Measurements from ENCODE around the gene ENKUR. TPM values are rescaled to one million over a fixed set of nuclear protein-coding genes. Genes with fewer than 3 reads are reported as not detected.

Gene ENKUR
- total and polyA plus RNA-seq, 10 of the 15 experiments (the other 5 are each of a cell fraction or from before 2014, with no cell fraction given), result 0.01 to 0.19 (median 0.11) TPM; not detected in 6

DNA sequence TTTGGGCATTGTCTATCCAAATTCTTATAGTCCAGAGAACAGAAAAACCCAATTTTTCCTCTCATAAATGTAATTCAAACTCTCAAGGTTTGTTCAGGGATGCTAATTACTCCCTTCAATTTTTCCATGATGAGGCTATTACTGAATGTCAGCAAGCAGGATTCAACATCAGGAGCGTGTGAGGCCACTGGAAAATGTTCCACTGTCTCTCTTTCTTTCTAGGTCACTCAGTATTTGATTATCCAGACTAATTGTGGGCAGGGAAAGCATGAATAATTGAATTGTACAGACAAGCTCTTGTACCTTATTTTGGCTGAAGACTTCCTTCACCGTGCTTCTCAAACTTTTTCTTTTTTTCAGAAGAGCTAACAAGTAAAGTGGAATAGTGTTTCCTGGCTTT is 31.1 kb upstream of the ENKUR start:
- Histone ChIP-seq H3K9ac (ENCODE audit: control insufficient read depth, insufficient read depth, low read length) (no peak overlapping the region), H3K4me1 (ENCODE audit: control insufficient read depth, insufficient read depth, low read length) (no peaks in the 10 kb centered on the region), H3K4me3 (no peak overlapping the region), H3K79me2 (ENCODE audit: control insufficient read depth, insufficient read depth, low read length) (no peaks in the 10 kb centered on the region), H3K36me3 (ENCODE audit: control insufficient read depth in 2 of 2, insufficient read depth in 2 of 2, low read length in 1 of 2) (no peaks in the 10 kb centered on the region), H3K27ac (ENCODE audit: control insufficient read depth, insufficient read depth) (no peak overlapping the region), H3K27me3 (replicated peaks in 1 of 2; ENCODE audit: control insufficient read depth in 2 of 2, insufficient read depth in 2 of 2, low read length in 1 of 2) (no peaks in the 10 kb centered on the region), H4K20me1 (ENCODE audit: control insufficient read depth, insufficient read depth) (no peaks in the 10 kb centered on the region), H3K4me2 (ENCODE audit: control insufficient read depth, insufficient read depth) (no peak overlapping the region), H2AFZ (ENCODE audit: control insufficient read depth, low read depth, low read length) (no peak overlapping the region), H3K9me3 (replicated peaks; ENCODE audit: control insufficient read depth, insufficient read depth, low read length) (no peaks in the 10 kb centered on the region)
- intact Hi-C loops (cut with micrococcal nuclease; ENCODE audit: unreplicated experiment), result no loop called here
- in situ Hi-C loops (cut with MboI), result no loop called here
- ATAC-seq, result no peak
- no TSS peak for BruUV-seq (replicated peaks)
- RAD21 ChIA-PET (ENCODE audit: unreplicated experiment), result no interaction called here
- no peak for FAIRE-seq
- SMC1A ChIA-PET (ENCODE audit: uncharacterized antibody, unreplicated experiment), result interaction anchor here (0.8 to 2.4 kb wide), 5 partner anchors 11 to 118 kb away, joined by 3 to 17 read pairs (median 3); no protein-coding TSS in a partner anchor
- 40% methylated on average over 2 of the region's 2 CpGs for WGBS (ENCODE audit: insufficient coverage, insufficient replicate concordance, low lambda C conversion rate, missing lambda C conversion rate)
- CTCF ChIA-PET, result interaction anchor here (1.1 to 3.1 kb wide), 2 partner anchors 21 to 34 kb away, joined by 3 to 11 read pairs; no protein-coding TSS in a partner anchor
- no peak for DNase-seq (ENCODE audit: low read depth, low spot score)
- POLR2A ChIA-PET, result no interaction called here
- TF ChIP-seq, protein P1, sequence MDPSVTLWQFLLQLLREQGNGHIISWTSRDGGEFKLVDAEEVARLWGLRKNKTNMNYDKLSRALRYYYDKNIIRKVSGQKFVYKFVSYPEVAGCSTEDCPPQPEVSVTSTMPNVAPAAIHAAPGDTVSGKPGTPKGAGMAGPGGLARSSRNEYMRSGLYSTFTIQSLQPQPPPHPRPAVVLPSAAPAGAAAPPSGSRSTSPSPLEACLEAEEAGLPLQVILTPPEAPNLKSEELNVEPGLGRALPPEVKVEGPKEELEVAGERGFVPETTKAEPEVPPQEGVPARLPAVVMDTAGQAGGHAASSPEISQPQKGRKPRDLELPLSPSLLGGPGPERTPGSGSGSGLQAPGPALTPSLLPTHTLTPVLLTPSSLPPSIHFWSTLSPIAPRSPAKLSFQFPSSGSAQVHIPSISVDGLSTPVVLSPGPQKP (IDR thresholded peaks at IDR 0.05; ENCODE audit: low read depth, low read length), result no peak
- no peak for TF ChIP-seq TCF7 (IDR thresholded peaks at IDR 0.05; ENCODE audit: borderline replicate concordance)
- TF ChIP-seq, protein P2, sequence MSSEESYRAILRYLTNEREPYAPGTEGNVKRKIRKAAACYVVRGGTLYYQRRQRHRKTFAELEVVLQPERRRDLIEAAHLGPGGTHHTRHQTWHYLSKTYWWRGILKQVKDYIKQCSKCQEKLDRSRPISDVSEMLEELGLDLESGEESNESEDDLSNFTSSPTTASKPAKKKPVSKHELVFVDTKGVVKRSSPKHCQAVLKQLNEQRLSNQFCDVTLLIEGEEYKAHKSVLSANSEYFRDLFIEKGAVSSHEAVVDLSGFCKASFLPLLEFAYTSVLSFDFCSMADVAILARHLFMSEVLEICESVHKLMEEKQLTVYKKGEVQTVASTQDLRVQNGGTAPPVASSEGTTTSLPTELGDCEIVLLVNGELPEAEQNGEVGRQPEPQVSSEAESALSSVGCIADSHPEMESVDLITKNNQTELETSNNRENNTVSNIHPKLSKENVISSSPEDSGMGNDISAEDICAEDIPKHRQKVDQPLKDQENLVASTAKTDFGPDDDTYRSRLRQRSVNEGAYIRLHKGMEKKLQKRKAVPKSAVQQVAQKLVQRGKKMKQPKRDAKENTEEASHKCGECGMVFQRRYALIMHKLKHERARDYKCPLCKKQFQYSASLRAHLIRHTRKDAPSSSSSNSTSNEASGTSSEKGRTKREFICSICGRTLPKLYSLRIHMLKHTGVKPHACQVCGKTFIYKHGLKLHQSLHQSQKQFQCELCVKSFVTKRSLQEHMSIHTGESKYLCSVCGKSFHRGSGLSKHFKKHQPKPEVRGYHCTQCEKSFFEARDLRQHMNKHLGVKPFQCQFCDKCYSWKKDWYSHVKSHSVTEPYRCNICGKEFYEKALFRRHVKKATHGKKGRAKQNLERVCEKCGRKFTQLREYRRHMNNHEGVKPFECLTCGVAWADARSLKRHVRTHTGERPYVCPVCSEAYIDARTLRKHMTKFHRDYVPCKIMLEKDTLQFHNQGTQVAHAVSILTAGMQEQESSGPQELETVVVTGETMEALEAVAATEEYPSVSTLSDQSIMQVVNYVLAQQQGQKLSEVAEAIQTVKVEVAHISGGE (CRISPR knock-in tag; IDR thresholded peaks at IDR 0.05), result no peak
- TF ChIP-seq HDAC6 (IDR thresholded peaks at IDR 0.05; ENCODE audit: unreplicated experiment), result no peak
- no peak for TF ChIP-seq ZBED1 (IDR thresholded peaks at IDR 0.05; ENCODE audit: borderline replicate concordance)
- TF ChIP-seq EP300 (IDR thresholded peaks at IDR 0.05; ENCODE audit: borderline replicate concordance in 1 of 2, control insufficient read depth in 1 of 2, low read depth in 2 of 2, low read length in 2 of 2), result no peak
- TF ChIP-seq NFYB (IDR thresholded peaks at IDR 0.05; ENCODE audit: insufficient read depth, low read depth, low read length), result no peak
- TF ChIP-seq, protein P3, sequence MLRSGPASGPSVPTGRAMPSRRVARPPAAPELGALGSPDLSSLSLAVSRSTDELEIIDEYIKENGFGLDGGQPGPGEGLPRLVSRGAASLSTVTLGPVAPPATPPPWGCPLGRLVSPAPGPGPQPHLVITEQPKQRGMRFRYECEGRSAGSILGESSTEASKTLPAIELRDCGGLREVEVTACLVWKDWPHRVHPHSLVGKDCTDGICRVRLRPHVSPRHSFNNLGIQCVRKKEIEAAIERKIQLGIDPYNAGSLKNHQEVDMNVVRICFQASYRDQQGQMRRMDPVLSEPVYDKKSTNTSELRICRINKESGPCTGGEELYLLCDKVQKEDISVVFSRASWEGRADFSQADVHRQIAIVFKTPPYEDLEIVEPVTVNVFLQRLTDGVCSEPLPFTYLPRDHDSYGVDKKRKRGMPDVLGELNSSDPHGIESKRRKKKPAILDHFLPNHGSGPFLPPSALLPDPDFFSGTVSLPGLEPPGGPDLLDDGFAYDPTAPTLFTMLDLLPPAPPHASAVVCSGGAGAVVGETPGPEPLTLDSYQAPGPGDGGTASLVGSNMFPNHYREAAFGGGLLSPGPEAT (IDR thresholded peaks at IDR 0.05; ENCODE audit: low read depth), result no peak
- TF ChIP-seq SMC3 (IDR thresholded peaks at IDR 0.05; ENCODE audit: borderline replicate concordance, low read length), result no peak
- TF ChIP-seq, protein P4, sequence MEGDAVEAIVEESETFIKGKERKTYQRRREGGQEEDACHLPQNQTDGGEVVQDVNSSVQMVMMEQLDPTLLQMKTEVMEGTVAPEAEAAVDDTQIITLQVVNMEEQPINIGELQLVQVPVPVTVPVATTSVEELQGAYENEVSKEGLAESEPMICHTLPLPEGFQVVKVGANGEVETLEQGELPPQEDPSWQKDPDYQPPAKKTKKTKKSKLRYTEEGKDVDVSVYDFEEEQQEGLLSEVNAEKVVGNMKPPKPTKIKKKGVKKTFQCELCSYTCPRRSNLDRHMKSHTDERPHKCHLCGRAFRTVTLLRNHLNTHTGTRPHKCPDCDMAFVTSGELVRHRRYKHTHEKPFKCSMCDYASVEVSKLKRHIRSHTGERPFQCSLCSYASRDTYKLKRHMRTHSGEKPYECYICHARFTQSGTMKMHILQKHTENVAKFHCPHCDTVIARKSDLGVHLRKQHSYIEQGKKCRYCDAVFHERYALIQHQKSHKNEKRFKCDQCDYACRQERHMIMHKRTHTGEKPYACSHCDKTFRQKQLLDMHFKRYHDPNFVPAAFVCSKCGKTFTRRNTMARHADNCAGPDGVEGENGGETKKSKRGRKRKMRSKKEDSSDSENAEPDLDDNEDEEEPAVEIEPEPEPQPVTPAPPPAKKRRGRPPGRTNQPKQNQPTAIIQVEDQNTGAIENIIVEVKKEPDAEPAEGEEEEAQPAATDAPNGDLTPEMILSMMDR (IDR thresholded peaks at IDR 0.05 in 2 of 3, conservative IDR thresholded peaks at IDR 0.05 in 1 of 3; ENCODE audit: control insufficient read depth in 2 of 3, extremely low read depth in 1 of 3, insufficient read depth in 1 of 3, low read depth in 3 of 3, low read length in 3 of 3), result no peak
- TF ChIP-seq KLF5 (IDR thresholded peaks at IDR 0.05; ENCODE audit: partially characterized antibody), result no peak
- TF ChIP-seq, protein P5, sequence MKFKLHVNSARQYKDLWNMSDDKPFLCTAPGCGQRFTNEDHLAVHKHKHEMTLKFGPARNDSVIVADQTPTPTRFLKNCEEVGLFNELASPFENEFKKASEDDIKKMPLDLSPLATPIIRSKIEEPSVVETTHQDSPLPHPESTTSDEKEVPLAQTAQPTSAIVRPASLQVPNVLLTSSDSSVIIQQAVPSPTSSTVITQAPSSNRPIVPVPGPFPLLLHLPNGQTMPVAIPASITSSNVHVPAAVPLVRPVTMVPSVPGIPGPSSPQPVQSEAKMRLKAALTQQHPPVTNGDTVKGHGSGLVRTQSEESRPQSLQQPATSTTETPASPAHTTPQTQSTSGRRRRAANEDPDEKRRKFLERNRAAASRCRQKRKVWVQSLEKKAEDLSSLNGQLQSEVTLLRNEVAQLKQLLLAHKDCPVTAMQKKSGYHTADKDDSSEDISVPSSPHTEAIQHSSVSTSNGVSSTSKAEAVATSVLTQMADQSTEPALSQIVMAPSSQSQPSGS (IDR thresholded peaks at IDR 0.05; ENCODE audit: low read length), result no peak
- no peak for TF ChIP-seq NBN (IDR thresholded peaks at IDR 0.05)
- TF ChIP-seq SUZ12 (IDR thresholded peaks at IDR 0.05; ENCODE audit: unreplicated experiment), result no peak
